ENCODE data around the gene HSFX3. TPM values are rescaled to one million over a fixed set of nuclear protein-coding genes. Genes with fewer than 3 reads are reported as not detected.

Gene HSFX3
- total RNA-seq, 1 experiment from 2014 or later, result not detected

DNA sequence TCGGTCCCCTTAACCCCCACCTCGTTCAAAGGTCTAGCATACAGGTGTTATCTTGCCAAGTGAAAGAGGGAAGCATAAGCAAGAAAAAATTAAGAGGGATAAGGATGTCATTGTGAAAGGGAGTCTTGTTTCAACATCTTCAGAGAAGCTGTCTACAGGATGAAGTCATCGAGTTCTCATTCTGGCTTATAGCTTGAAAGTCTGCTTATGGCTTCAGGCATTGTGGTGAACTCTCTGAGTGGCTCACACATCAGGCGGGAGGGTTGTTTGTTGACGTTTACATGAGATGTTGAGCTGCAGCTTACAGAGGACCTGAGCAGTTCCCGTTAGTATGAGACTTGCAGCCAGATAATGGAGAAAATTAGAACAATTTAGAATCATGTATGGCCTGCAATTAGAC, 20.9 kb upstream of the HSFX3 start:
- DNase-seq, result no peak
- Histone ChIP-seq H3K23ac (ENCODE audit: insufficient read length, low read depth, low read length) (no peak overlapping the region), H3K79me1 (ENCODE audit: insufficient read depth, low read depth, low read length, poor library complexity, severe bottlenecking) (no peaks in the 10 kb centered on the region), H3K4ac (ENCODE audit: low read depth, low read length) (no peak overlapping the region), H3T11ph (ENCODE audit: low read length) (no peak overlapping the region), H3K18ac (ENCODE audit: insufficient read length, low read depth, low read length) (no peak overlapping the region), H3K4me1 (ENCODE audit: insufficient read depth, low read length) (no peaks in the 10 kb centered on the region), H3K9ac (ENCODE audit: extremely low read depth, insufficient read length, low read length) (no peak overlapping the region), H3K27me3 (ENCODE audit: insufficient read depth, low read length) (no peaks in the 10 kb centered on the region), H2BK15ac (ENCODE audit: low read depth, low read length) (no peak overlapping the region), H3K27ac (ENCODE audit: insufficient read length, low read depth, low read length) (no peak overlapping the region), H2AK5ac (ENCODE audit: insufficient read length, low read length) (no peak overlapping the region), H3K14ac (ENCODE audit: insufficient read depth, low read length) (no peak overlapping the region), H3K56ac (ENCODE audit: insufficient read length, low read depth, low read length) (no peak overlapping the region), H3K4me2 (ENCODE audit: insufficient read depth, insufficient read length, low read length) (no peak overlapping the region), H3K23me2 (ENCODE audit: insufficient read length, low read depth, low read length, poor library complexity, severe bottlenecking) (no peaks in the 10 kb centered on the region), H4K5ac (ENCODE audit: insufficient read length, low read depth, low read length) (no peak overlapping the region), H2BK5ac (ENCODE audit: insufficient read length, low read length) (no peak overlapping the region), H4K91ac (ENCODE audit: insufficient read length, low read depth, low read length) (no peak overlapping the region), H2AFZ (ENCODE audit: low read length) (no peak overlapping the region), H4K8ac (replicated peaks; ENCODE audit: insufficient read length, low read depth, low read length) (no peak overlapping the region), H2BK120ac (ENCODE audit: low read depth, low read length, poor library complexity, severe bottlenecking) (no peak overlapping the region), H2BK20ac (ENCODE audit: low read depth, low read length, poor library complexity, severe bottlenecking) (no peak overlapping the region), H3K79me2 (ENCODE audit: insufficient read depth, low read length) (no peaks in the 10 kb centered on the region), H4K20me1 (ENCODE audit: control insufficient read depth, insufficient read depth, insufficient read length) (no peaks in the 10 kb centered on the region), H2BK12ac (ENCODE audit: insufficient read length, low read depth, low read length) (no peak overlapping the region), H3K9me3 (ENCODE audit: control insufficient read depth, low read depth, low read length) (peaks cover 48% of the 10 kb centered on the region)
- no CpG with 5 or more reads among the region's 6 CpGs for WGBS (ENCODE audit: extremely low coverage, insufficient read length, low lambda C conversion rate)
- no peaks in the 10 kb centered on the region for H3K27me3 Mint-ChIP-seq (ENCODE audit: low read depth)
- H3K36me3 Mint-ChIP-seq (ENCODE audit: insufficient read depth in 1 of 3, low read depth in 3 of 3), result no peaks in the 10 kb centered on the region; a peak in 1 of 7 replicates
- H3K4me1 Mint-ChIP-seq, result peaks cover 16 to 30% of the 10 kb centered on the region in 2 experiments
- TF ChIP-seq, protein P1, sequence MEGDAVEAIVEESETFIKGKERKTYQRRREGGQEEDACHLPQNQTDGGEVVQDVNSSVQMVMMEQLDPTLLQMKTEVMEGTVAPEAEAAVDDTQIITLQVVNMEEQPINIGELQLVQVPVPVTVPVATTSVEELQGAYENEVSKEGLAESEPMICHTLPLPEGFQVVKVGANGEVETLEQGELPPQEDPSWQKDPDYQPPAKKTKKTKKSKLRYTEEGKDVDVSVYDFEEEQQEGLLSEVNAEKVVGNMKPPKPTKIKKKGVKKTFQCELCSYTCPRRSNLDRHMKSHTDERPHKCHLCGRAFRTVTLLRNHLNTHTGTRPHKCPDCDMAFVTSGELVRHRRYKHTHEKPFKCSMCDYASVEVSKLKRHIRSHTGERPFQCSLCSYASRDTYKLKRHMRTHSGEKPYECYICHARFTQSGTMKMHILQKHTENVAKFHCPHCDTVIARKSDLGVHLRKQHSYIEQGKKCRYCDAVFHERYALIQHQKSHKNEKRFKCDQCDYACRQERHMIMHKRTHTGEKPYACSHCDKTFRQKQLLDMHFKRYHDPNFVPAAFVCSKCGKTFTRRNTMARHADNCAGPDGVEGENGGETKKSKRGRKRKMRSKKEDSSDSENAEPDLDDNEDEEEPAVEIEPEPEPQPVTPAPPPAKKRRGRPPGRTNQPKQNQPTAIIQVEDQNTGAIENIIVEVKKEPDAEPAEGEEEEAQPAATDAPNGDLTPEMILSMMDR (conservative IDR thresholded peaks at IDR 0.05), result no peak
- H3K4me3 Mint-ChIP-seq, result no peak overlapping the region
- H3K27ac Mint-ChIP-seq, result peak overlapping the region in 1 of 3 experiments; percentile 13; a peak in 1 of 7 replicates
- H3K9me3 Mint-ChIP-seq, result peaks cover 46 to 50% of the 10 kb centered on the region in 2 experiments

Data from H9 (cell line).